HL-60 (cell line): ENCODE results near the gene IFNB1.

Experiments used
- DNase-seq, 2 experiments: peaks; one replicate each; pipeline ENCODE4 v3.0.0-alpha.2; 2010 to 2020; ENCODE audit warnings: low read depth in 1 of 2, low spot score in 1 of 2
- H3K27ac ChIP-seq: fragments of 250-450 bp; sonication (Bioruptor Pico); replicated peaks from 2 replicates; pipeline ENCODE4 v1.5.1; 2020; ENCODE audit warnings: mild to moderate bottlenecking, moderate library complexity
- H3K27me3 ChIP-seq: fragments of 250-450 bp; sonication (Bioruptor Pico); 2 replicates; pipeline ENCODE4 v1.5.1; 2021; ENCODE audit warnings: mild to moderate bottlenecking, moderate library complexity; ENCODE audit not compliant: insufficient read depth, poor library complexity, severe bottlenecking
- H3K4me3 ChIP-seq: replicated peaks from 2 replicates; pipeline ENCODE4 v1.5.1; 2011; ENCODE audit warnings: mild to moderate bottlenecking, control low read depth, low read length; ENCODE audit not compliant: insufficient read depth
- GABPA ChIP-seq: IDR thresholded peaks from 2 replicates; pipeline ENCODE4 v1.6.1; 2012; ENCODE audit warnings: low read depth
- POLR2AphosphoS5 ChIP-seq: IDR thresholded peaks from 2 replicates; pipeline ENCODE4 v1.6.1; 2012; ENCODE audit warnings: low read depth
- SPI1 ChIP-seq: IDR thresholded peaks from 2 replicates; pipeline ENCODE4 v1.6.1; 2012; ENCODE audit warnings: low read depth, mild to moderate bottlenecking, borderline replicate concordance
- TF ChIP-seq, protein P1 (sequence below): IDR thresholded peaks from 2 replicates; pipeline ENCODE4 v1.6.1; 2012; ENCODE audit warnings: low read depth; ENCODE audit not compliant: insufficient replicate concordance
- TF ChIP-seq, protein P2 (sequence below): IDR thresholded peaks from one replicate; pipeline ENCODE4 v1.5.1; 2011; ENCODE audit warnings: low read length, control low read depth, inconsistent platforms; ENCODE audit not compliant: insufficient read depth

IFNB1 gene

DNA sequence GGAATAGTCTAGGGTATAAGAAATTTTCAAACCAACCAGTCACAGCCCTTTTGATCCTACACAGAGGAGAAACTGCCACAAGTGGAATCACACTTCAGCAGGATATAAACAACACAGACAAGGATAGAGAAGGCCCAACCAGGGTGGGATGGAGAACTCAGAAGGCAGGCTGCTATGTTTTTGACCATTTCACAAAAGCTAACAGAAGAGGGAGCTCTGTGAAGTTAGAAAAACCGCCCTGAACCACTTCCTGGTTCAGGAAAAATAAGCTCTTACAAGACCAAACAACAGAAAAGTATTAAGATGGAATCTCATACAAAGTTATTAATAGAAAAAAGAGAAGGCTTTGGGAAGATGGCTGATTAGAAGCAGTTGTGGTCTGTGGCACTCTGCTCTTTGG, 960 bp upstream of the IFNB1 start:
- peak in 1 of 2 experiments; percentile 27 for DNase-seq
- H3K27ac ChIP-seq = 0 out of 2 replicates have a peak overlapping the region, but pooled peaks have one; percentile 26

DNA sequence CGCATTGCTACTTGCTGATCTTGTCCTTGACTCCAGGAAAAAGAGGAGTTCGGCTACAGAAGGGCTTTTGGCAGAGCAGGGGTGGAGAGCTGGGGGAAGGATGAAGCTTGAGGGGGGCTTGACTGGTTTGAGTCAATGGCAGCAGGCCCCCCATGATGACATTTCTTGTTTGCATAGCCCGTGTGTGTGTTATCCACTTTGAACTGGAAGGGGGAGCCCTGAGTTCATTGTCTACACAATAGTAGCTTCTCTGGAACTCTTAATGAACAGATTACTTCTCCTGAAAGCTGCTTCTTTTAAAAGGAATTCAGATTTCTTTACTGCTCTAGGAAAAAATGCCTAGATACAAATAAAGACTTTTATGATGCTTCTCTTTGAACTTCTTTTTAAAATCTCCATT, 2.3 kb downstream of the IFNB1 start:
- Histone ChIP-seq H3K27ac (no peak overlapping the region), H3K4me3 (no peak overlapping the region), H3K27me3 (no peaks in the 10 kb centered on the region)
- no peak for DNase-seq
- TF ChIP-seq GABPA = no peak
- TF ChIP-seq SPI1 = no peak

More for the DNA sequence above, 960 bp upstream of the IFNB1 start:
- TF ChIP-seq GABPA = no peak
- TF ChIP-seq SPI1 = peak; percentile 15; the same call in 1 of the 2 replicates
- TF ChIP-seq POLR2AphosphoS5 = no peak
- no peak overlapping the region for H3K4me3 ChIP-seq
- no peaks in the 10 kb centered on the region for H3K27me3 ChIP-seq

DNA sequence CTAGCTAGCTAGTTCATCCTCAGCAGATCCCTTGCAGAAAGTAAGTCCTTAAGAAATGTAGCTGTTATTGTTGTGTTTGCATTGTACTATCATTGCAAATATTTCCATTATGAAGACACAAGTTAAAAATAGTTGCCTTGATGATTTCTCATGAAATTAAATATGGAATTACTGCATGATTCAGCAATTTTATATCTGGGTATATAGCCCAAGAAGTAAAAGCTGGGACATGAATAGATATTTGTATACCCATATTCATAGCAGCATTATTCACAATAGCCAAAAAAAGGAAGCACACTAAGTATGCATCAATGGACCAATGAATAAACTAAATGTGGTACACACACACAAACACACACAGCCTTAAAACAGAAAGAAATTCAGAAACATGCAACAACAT, 6.8 kb downstream of the IFNB1 start:
- DNase-seq = no peak
- no peaks in the 10 kb centered on the region for H3K27me3 ChIP-seq
- H3K4me3 ChIP-seq = no peak overlapping the region
- H3K27ac ChIP-seq = no peak overlapping the region
- TF ChIP-seq POLR2AphosphoS5 = no peak
- TF ChIP-seq, protein P1, sequence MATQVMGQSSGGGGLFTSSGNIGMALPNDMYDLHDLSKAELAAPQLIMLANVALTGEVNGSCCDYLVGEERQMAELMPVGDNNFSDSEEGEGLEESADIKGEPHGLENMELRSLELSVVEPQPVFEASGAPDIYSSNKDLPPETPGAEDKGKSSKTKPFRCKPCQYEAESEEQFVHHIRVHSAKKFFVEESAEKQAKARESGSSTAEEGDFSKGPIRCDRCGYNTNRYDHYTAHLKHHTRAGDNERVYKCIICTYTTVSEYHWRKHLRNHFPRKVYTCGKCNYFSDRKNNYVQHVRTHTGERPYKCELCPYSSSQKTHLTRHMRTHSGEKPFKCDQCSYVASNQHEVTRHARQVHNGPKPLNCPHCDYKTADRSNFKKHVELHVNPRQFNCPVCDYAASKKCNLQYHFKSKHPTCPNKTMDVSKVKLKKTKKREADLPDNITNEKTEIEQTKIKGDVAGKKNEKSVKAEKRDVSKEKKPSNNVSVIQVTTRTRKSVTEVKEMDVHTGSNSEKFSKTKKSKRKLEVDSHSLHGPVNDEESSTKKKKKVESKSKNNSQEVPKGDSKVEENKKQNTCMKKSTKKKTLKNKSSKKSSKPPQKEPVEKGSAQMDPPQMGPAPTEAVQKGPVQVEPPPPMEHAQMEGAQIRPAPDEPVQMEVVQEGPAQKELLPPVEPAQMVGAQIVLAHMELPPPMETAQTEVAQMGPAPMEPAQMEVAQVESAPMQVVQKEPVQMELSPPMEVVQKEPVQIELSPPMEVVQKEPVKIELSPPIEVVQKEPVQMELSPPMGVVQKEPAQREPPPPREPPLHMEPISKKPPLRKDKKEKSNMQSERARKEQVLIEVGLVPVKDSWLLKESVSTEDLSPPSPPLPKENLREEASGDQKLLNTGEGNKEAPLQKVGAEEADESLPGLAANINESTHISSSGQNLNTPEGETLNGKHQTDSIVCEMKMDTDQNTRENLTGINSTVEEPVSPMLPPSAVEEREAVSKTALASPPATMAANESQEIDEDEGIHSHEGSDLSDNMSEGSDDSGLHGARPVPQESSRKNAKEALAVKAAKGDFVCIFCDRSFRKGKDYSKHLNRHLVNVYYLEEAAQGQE = no peak
- TF ChIP-seq SPI1 = no peak
- TF ChIP-seq GABPA = no peak
- TF ChIP-seq, protein P2, sequence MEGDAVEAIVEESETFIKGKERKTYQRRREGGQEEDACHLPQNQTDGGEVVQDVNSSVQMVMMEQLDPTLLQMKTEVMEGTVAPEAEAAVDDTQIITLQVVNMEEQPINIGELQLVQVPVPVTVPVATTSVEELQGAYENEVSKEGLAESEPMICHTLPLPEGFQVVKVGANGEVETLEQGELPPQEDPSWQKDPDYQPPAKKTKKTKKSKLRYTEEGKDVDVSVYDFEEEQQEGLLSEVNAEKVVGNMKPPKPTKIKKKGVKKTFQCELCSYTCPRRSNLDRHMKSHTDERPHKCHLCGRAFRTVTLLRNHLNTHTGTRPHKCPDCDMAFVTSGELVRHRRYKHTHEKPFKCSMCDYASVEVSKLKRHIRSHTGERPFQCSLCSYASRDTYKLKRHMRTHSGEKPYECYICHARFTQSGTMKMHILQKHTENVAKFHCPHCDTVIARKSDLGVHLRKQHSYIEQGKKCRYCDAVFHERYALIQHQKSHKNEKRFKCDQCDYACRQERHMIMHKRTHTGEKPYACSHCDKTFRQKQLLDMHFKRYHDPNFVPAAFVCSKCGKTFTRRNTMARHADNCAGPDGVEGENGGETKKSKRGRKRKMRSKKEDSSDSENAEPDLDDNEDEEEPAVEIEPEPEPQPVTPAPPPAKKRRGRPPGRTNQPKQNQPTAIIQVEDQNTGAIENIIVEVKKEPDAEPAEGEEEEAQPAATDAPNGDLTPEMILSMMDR = no peak

DNA sequence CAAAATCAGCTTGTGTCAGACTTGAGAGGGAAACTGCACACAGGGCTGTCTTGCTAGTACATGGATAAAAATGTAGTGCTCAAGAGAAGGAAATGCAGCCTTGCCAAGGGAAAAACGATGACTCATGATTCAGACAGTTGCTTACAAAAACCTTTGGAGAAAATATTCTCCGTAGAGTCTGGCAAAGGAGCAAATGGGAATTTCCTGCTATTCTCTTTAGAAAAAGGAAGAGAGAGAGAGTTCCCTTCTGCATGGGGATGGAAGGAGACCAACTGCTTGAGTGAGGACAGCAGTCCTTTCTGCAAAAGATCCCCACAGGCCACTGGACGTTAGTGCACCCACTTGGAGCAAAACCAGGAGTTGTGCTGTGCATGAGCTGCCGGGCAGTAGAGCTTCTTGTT, 7.6 kb downstream of the IFNB1 start:
- TF ChIP-seq GABPA = no peak
- TF ChIP-seq POLR2AphosphoS5 = no peak
- TF ChIP-seq SPI1 = no peak
- TF ChIP-seq, protein P1 = no peak
- TF ChIP-seq, protein P2 = no peak
- no peaks in the 10 kb centered on the region for H3K27me3 ChIP-seq
- DNase-seq = peak in 1 of 2 experiments; percentile 21
- no peak overlapping the region for H3K4me3 ChIP-seq
- H3K27ac ChIP-seq = no peak overlapping the region

DNA sequence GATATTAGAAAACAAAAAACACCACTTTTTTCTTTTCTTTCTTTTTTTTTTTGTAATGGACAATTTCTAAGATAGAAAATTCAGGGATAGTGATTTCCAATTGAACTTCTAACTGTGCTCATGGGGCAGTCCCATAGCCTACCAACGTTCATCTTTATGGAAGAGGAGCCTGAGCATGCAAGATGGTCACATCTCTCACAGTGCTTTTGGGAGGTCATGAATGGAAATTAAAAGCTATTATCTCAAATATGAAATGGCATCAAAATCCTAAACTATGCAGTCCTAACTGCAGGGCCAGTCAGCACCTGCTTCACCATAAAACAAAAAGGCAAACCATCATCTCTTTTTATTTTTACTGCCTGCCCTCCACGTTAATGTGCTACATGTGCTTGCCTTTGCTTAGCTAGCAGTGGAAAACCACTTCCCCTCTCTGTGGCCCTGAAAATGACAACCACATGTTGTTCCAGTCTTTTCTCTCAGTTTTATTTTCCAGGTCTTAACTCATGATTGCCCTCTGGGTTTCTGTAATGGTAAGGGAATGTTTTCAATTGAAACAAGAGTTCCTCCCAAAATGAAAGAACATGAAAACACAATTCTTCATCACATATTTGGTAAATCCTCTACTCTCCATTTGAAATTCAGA, 16.7 kb downstream of the IFNB1 start:
- no peak overlapping the region; the same call in 1 of the 2 replicates for H3K27ac ChIP-seq
- H3K4me3 ChIP-seq = no peak overlapping the region
- no peaks in the 10 kb centered on the region for H3K27me3 ChIP-seq
- TF ChIP-seq SPI1 = peak; percentile 81
- TF ChIP-seq, protein P2 = no peak
- DNase-seq = peak in 1 of 2 experiments; percentile 26
